ENCODE measurements around the gene ATP6V0C. TPM values are rescaled to one million over a fixed set of nuclear protein-coding genes. Genes with fewer than 3 reads are reported as not detected.

Gene ATP6V0C
- total RNA-seq, 2 donors from 2014 or later, result 98.5 to 128 TPM

GRCh38 chr16:2481676-2482075 lies 32.1 kb upstream of the ATP6V0C start:
- Mint-ChIP-seq H3K36me3 (ENCODE audit: low read depth) (no peaks in the 10 kb centered on the region), H3K4me1 (peaks cover 16% of the 10 kb centered on the region), H3K4me3 (no peak overlapping the region), H3K27me3 (no peaks in the 10 kb centered on the region), H3K27ac (peak overlapping the region; percentile 39), H3K9me3 (no peaks in the 10 kb centered on the region)
- no peak for ATAC-seq (replicated peaks)

GRCh38 chr16:2482249-2482648 lies 31.5 kb upstream of the ATP6V0C start:
- Mint-ChIP-seq H3K27me3 (no peaks in the 10 kb centered on the region), H3K4me1 (peaks cover 19% of the 10 kb centered on the region), H3K4me3 (no peak overlapping the region), H3K27ac (peak overlapping the region; percentile 39), H3K36me3 (ENCODE audit: low read depth) (no peaks in the 10 kb centered on the region), H3K9me3 (no peaks in the 10 kb centered on the region)
- no peak for ATAC-seq (replicated peaks)

- H3K4me1 Mint-ChIP-seq, result peaks cover 18% of the 10 kb centered on the region
- H3K27me3 Mint-ChIP-seq, result no peaks in the 10 kb centered on the region
- no peak for ATAC-seq (replicated peaks)
- no peak overlapping the region for H3K27ac Mint-ChIP-seq
- no peak overlapping the region for H3K4me3 Mint-ChIP-seq
- no peaks in the 10 kb centered on the region for H3K9me3 Mint-ChIP-seq
- H3K36me3 Mint-ChIP-seq (ENCODE audit: low read depth), result no peaks in the 10 kb centered on the region
These were observed 30.8 kb upstream of the ATP6V0C start for GRCh38 chr16:2482708-2483534.

GRCh38 chr16:2483939-2484897 lies 29.5 kb upstream of the ATP6V0C start:
- peak overlapping the region; percentile 80 for H3K27ac Mint-ChIP-seq
- peaks cover 17% of the 10 kb centered on the region for H3K4me1 Mint-ChIP-seq
- no peaks in the 10 kb centered on the region for H3K36me3 Mint-ChIP-seq (ENCODE audit: low read depth)
- H3K4me3 Mint-ChIP-seq, result no peak overlapping the region
- H3K9me3 Mint-ChIP-seq, result no peaks in the 10 kb centered on the region
- ATAC-seq (replicated peaks), result no peak
- no peaks in the 10 kb centered on the region for H3K27me3 Mint-ChIP-seq

- Mint-ChIP-seq H3K27me3 (no peaks in the 10 kb centered on the region), H3K4me3 (no peak overlapping the region), H3K36me3 (ENCODE audit: low read depth) (no peaks in the 10 kb centered on the region), H3K9me3 (no peaks in the 10 kb centered on the region), H3K27ac (peak overlapping the region; percentile 80), H3K4me1 (peaks cover 17% of the 10 kb centered on the region)
- no peak for ATAC-seq (replicated peaks)
These were observed 28.7 kb upstream of the ATP6V0C start for GRCh38 chr16:2484898-2485508.

GRCh38 chr16:2485811-2486507 lies 27.8 kb upstream of the ATP6V0C start:
- ATAC-seq (replicated peaks), result no peak
- Mint-ChIP-seq H3K9me3 (no peaks in the 10 kb centered on the region), H3K4me1 (peaks cover 17% of the 10 kb centered on the region), H3K27ac (no peak overlapping the region), H3K27me3 (no peaks in the 10 kb centered on the region), H3K4me3 (no peak overlapping the region), H3K36me3 (ENCODE audit: low read depth) (no peaks in the 10 kb centered on the region)

- H3K27ac Mint-ChIP-seq, result peak overlapping the region; percentile 89
- peaks cover 17% of the 10 kb centered on the region for H3K4me1 Mint-ChIP-seq
- no peaks in the 10 kb centered on the region for H3K36me3 Mint-ChIP-seq (ENCODE audit: low read depth)
- no peaks in the 10 kb centered on the region for H3K9me3 Mint-ChIP-seq
- no peaks in the 10 kb centered on the region for H3K27me3 Mint-ChIP-seq
- ATAC-seq (replicated peaks), result peak; percentile 99
- peak overlapping the region; percentile 76 for H3K4me3 Mint-ChIP-seq
These were observed 26.9 kb upstream of the ATP6V0C start for GRCh38 chr16:2486645-2487516.

- Mint-ChIP-seq H3K27me3 (no peaks in the 10 kb centered on the region), H3K36me3 (ENCODE audit: low read depth) (no peaks in the 10 kb centered on the region), H3K4me1 (peaks cover 17% of the 10 kb centered on the region), H3K27ac (peak overlapping the region; percentile 89), H3K4me3 (peak overlapping the region; percentile 76), H3K9me3 (no peaks in the 10 kb centered on the region)
- no peak for ATAC-seq (replicated peaks)
These were observed 26.3 kb upstream of the ATP6V0C start for GRCh38 chr16:2487517-2487842.

- H3K4me1 Mint-ChIP-seq, result peaks cover 17% of the 10 kb centered on the region
- H3K4me3 Mint-ChIP-seq, result peak overlapping the region; percentile 76
- H3K9me3 Mint-ChIP-seq, result no peaks in the 10 kb centered on the region
- H3K27ac Mint-ChIP-seq, result no peak overlapping the region
- no peaks in the 10 kb centered on the region for H3K36me3 Mint-ChIP-seq (ENCODE audit: low read depth)
- H3K27me3 Mint-ChIP-seq, result no peaks in the 10 kb centered on the region
- no peak for ATAC-seq (replicated peaks)
These were observed 25.7 kb upstream of the ATP6V0C start for GRCh38 chr16:2487903-2488531.

- H3K27me3 Mint-ChIP-seq, result no peaks in the 10 kb centered on the region
- no peak overlapping the region for H3K4me3 Mint-ChIP-seq
- no peak overlapping the region for H3K27ac Mint-ChIP-seq
- H3K36me3 Mint-ChIP-seq (ENCODE audit: low read depth), result no peaks in the 10 kb centered on the region
- no peaks in the 10 kb centered on the region for H3K9me3 Mint-ChIP-seq
- ATAC-seq (replicated peaks), result no peak
- H3K4me1 Mint-ChIP-seq, result peaks cover 13% of the 10 kb centered on the region
These were observed 24.2 kb upstream of the ATP6V0C start for GRCh38 chr16:2489581-2489980.

- H3K4me1 Mint-ChIP-seq, result peaks cover 12% of the 10 kb centered on the region
- ATAC-seq (replicated peaks), result no peak
- no peaks in the 10 kb centered on the region for H3K9me3 Mint-ChIP-seq
- no peak overlapping the region for H3K27ac Mint-ChIP-seq
- no peaks in the 10 kb centered on the region for H3K36me3 Mint-ChIP-seq (ENCODE audit: low read depth)
- no peak overlapping the region for H3K4me3 Mint-ChIP-seq
- H3K27me3 Mint-ChIP-seq, result no peaks in the 10 kb centered on the region
These were observed 23.3 kb upstream of the ATP6V0C start for GRCh38 chr16:2490190-2491105.

GRCh38 chr16:2492292-2492691 lies 21.5 kb upstream of the ATP6V0C start:
- H3K27ac Mint-ChIP-seq, result no peak overlapping the region
- peaks cover 4% of the 10 kb centered on the region for H3K4me1 Mint-ChIP-seq
- ATAC-seq (replicated peaks), result no peak
- no peak overlapping the region for H3K4me3 Mint-ChIP-seq
- H3K36me3 Mint-ChIP-seq (ENCODE audit: low read depth), result peaks cover 1% of the 10 kb centered on the region
- no peaks in the 10 kb centered on the region for H3K27me3 Mint-ChIP-seq
- H3K9me3 Mint-ChIP-seq, result no peaks in the 10 kb centered on the region
